NK-92 (cell line): Measurements from ENCODE around the gene PRDM8.
"Not testable (repeated sequence)": the region's sequence is repeated elsewhere in the genome, so short reads cannot be mapped to it uniquely, and the experiment has no call there.

Experiments used
- DNase-seq: peaks from one replicate; lab custom pipeline; 2025; ENCODE audit not compliant: unreplicated experiment; lab: John Stamatoyannopoulos, UW

Gene PRDM8

DNA sequence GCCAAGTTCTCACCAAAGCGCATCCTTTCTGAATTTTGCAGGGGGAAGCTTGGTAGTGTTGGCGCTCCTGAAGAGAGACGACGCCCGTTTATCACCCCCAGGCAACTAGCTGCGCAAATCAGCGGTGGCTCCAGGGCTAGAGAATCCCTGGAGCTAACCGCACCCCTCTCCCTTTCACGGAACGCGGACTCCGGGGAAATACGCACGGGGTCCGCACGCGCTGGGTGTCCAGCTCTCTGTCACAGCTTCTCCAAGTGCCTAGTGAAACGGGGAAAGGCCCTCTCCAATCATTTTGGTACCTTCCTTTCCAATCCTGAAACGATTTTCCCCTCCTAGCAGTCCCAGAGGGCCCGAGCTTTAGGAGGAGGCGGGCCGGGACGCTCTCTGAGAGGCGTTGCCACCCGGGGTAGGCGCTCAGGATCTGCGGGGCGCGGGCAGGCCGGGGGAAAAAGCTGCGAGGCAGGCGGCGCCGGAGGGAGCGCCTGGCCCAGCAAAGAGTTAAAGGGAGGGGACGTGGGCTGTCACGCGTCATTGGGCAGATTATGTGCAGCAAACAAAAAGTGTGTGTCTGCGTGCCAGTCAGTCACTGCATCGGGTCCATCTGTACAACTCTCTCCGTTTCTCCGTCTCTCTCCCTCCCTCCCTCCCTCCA lies at the start of gene PRDM8:
PRDM8 (plus strand) TSS at position 582 of the 652 bp plus-strand sequence. CDS start 2,578 bp downstream, outside the sequence.
- no peak for DNase-seq

DNA sequence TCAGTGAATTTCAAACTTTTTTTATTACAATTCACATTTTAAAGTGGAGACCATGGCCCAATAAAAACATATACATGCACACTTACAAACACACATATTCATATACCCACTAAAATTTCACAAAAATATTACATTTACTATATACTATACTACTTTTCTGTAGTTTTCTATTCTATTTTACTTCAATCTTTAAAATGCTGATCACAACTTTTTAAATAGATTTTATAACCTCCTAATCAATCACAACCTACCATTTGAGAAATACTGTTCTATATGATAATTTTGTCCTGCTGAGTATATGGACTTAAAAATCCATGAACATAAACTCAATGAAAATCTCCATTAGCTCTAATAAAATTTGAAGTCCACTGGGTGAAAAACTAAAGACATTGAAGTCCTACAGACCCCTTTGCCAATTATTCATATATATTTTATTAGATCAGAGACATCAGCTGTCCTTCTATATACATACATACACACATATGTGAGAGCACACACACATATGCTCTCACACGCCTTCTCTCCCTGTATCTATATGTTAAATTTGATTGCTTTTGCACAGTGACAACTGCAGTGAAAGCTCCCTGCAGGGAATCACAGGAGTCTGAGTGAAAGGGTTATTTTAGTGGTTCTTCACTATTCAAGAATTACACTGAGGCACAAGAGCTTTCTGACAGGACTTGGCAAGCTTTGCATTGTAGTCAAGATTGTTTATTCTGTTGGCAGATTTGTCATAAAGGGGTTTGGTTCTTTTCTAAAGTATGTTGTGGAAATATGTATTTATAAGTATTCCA lies 46.7 kb upstream of the PRDM8 start:
- DNase-seq, result no peak

DNA sequence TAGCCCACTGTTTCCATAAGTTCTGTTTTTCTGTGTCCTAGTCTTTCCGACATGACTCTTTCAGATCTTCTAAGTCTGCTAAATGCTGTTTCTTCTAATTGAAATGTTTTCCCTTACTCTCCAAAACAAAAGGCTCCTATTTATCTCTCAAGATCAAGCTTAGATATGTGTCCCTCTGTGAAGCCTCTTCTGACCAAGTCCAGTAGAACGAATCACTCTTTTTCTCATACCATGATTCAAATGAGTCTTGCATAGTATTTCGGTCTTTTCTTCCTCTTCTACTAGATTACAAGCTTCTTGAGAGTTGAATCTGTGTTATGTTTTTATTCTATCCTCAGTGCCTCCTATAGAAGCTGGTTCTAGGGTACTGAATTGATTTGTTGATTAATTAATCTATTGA lies 45.3 kb upstream of the PRDM8 start:
- no peak for DNase-seq

DNA sequence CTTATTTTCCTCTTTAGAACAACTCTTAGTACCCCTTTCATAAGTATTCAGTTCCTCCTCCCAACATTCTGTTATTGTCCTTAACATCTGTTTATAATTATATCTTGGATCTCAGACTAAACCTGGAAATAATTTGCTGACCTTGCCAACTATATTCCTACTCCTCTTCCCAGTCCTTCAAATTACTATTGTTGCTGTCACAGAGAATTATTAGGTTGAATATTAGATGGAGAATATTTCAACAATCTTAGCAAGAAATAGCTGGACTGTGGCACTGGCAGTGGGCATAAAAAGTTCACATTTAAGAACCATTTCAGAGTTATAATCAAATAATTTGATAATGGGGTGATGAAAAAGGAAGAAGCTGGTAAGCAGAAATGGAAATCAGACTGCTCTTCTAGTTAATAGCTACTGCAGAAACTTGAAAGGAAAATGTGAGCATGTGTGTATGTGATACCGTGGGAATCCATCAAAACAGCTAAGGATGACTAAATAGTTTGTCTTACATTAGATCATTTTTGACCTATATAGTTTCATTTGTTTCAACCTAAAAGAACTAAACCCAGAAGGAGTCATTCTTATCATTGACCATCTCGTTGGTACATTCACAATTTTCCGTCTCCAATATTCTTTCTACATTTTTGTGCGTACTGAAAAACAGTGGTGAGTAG lies 43.3 kb upstream of the PRDM8 start:
- DNase-seq, result no peak

DNA sequence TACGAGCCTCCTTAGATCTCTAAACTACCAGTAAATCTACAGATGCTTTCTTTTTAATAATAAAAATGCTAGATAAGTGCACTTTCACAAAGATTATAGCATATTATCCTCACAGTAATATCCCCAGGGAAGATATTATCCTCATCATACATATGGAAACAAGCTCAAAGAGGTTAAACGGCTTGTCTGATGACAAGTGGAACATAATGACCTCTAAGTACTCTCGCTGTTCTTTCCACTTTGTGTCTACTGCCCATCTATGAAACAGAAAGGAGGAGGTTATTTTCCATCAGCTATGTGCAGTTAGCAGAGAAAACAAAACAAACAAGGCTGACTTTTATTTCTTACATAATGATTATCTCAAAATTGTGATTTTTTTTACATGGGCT lies 42.8 kb upstream of the PRDM8 start:
- DNase-seq, result no peak

DNA sequence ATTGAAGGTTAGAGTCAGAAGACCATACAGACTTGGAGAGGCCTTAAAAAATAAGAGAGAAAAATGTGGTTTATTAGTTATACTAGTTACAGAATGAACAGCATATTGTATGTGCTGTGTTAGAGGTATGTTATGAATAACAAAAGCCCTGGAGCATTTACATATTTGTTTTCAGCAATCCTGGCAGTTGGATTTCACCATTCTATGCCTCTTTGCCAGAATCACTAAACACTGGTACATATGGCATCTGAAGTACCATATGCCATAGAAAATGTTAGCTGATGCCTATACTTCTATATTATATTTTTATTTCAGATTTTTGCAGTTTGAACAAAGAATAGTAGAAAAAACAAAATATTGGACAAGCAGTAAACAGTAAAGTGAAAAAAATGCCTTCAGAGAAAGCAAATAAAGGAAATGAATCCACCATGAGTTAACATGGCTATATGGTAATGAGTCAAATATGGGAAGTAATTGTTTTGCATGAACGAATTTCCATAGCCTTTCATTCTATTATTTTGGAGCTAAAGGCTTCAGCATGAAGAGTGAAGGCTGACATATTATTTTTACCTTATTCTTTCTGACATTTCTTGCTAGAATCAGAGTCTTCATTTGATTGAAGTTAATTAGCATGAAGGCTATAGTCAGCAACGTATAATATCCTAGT lies 41.9 kb upstream of the PRDM8 start:
- DNase-seq, result no peak

DNA sequence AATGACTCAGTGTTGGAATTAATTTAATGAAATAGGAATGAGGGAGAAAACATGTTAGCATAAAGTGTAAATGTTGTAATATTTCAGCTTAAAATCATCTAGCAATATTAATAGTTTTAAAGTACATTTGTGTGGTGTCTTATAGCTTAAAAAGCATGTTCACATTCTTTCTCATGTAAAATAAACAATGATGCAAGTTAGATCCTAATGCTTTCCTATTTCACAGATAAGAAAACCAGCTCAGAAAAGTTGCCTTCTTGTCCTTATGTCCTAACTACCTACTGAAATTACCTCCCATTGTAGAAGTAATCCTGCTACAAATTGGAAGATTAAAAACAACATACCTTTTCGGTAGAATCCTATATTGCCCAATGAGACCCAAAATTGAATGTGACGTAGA lies 40.9 kb upstream of the PRDM8 start:
- no peak for DNase-seq

DNA sequence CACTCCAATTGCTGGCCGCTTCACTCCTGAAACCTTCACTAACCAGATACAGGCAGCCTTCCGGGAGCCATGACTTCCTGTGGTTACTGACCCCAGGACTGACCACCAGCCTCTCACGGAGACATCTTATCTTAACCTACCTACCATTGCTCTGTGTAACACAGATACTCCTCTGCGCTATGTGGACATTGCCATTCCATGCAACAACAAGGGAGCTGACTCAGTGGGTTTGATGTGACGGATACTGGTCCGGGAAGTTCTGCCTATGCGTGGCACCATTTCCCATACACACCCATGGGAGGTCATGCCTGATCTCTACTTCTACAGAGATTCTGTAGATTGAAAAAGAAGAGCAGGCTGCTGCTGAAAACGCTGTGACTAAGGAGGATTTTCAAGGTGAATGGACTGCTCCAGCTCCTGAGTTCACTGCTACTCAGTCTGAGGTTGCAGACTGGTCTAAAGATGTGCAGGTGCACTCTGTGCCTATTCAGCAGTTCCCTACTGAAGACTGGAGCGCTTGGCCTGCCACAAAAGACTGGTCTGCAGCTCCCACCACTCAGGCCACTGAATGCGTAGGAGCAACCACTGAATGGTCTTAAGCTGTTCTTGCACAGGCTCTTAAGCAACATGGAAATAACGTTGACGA lies 35.8 kb upstream of the PRDM8 start:
- DNase-seq, result no peak

DNA sequence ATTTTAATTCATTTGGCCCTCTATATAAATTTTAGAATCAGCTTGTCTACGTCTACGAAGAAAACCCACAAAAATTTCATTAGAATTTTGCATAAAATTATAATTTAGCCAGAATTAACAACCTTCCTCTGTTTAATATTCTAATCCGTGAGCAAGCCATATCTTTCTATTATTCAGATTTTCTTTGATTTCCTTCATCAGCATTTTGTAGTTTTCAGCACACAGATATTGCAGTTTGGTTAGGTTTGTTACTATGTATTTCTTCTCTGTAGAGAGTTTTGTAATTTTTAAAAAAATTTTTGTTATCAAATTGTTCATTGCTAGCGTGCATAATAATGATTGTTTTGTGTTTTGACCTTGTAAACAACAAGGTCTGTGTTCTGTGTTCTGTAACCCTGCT lies 34.9 kb upstream of the PRDM8 start:
- DNase-seq, result no peak

DNA sequence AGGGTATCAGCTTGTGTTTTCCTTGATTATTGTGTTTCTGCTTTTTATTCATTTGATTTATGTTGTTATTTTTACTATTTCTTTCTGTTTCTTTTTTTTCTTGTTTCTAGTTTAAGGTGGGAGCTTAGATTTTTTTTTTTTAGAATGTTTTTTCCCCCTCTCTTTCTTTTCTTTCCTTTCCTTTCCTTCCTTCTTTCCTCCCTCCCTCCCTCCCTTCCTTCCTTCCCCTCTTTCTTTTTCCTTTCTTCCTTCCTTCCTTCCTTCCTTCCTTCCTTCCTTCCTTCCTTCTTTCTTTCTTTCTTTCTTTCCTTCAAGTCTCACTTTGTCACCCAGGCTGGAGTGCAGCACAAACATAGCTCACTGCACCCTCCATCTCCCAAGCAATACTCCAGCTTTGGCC lies 31.4 kb upstream of the PRDM8 start:
- DNase-seq, result no peak

DNA sequence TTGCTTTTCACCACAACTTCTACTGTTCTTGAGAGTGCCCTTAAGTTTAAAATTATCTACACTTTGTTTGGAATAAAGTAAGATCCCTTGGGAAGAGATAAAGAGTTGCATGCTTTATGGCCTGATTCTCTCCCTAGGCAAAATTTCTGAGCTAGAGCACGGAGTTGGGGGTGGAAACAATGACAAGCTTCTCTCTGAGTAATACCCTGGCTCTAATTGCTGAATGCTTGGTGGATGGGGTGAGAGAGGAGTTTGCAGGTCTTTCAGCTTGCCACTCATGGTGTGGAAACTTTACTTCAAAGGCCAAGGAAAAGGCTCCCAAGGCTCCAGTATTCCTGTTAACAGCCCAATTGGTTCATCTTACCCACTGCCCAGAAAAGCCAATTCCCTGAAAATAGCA lies 26.1 kb upstream of the PRDM8 start:
- no peak for DNase-seq

DNA sequence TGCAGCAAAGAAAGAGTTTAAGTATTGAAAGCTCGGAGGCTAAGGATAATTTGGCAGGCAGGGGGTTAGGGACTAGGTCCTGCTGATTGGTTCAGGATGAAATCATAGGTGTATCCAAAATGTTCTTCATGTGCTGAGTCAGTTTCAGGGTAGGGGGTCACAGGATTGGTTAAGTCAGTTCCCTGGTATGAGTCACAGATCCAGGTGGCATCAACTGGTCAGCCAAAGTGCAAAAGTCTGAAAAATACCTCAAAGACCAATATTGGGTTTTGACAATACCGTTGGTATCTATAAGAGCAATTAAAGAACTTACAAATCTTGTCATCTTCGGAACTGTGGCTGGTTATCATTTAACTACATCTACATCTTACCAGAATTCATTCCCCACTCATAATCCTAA lies 25.6 kb upstream of the PRDM8 start:
- DNase-seq, result no peak

DNA sequence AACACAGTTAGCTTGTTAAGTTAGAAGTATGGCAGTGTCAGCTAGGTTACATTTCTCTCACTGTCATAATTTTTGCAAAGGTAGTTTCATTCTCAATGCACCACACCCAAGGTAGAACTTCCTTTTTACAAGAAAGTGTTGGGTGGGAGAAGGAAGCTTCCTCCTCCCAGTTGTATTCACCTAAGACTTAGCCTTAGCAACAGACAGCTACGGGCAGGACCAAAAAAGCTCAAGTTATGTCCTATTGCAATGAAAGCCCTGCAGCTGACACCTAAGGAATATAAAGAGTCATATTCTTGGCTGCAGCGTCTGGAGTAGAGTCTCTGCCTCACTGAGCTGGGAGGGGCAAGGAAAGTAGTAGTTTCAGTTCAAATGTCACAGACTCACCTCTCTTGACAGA lies 25.1 kb upstream of the PRDM8 start:
- DNase-seq, result no peak

DNA sequence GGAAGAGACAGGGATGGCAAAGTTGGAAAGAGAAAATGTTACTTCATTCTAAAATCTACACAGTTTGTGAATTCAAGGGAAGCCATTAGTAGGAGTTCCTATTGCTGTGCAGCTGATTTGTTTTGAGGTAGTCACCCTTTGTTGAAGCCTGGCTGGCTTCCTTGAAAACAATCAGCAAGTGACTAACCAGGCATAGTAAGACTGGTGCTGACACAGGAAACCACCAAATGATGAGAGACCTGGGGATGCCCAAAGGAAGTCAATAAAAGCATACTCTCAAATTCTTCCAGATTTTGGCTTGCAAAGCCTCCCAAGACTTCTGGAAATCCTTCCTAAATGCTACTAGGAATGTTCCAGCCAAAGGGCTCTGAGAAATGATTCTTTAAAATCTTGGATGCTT lies 23.9 kb upstream of the PRDM8 start:
- no peak for DNase-seq

DNA sequence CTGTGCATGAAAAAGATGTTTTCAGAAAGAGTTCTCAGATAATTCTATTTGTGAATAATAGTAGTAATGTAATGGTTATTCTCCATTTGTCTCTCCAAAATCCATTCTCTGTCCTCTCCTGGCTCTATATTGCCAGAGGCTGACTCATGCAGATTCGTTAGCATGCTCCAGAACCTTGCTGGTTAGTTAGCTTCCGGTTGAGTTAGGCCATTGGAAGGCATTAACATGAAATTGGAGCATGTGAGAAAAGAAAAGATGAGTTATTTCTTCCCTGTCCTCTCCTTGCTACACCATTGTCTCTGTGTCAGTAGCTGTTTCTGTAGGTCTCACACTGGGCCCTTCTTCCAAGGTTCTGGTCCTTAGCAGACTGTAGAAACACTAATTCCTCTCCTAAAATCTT lies 23.5 kb upstream of the PRDM8 start:
- DNase-seq, result no peak

DNA sequence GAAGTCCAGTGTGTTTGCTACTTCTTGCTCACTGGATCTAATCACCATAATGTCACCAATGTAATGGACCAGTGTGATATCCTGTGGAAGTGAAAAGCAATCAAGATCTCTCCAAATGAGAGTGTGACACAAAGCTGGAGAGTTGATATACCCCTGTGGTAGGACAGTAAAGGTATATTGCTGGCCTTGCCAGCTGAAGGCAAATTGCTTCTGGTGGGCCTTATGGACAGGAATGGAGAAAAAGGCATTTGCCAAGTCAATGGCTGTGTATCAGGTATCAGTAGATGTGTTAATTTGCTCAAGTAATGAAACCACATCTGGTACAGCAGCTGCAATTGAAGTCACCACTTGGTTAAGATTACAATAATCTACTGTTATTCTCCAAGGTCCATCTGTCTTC lies 19.5 kb upstream of the PRDM8 start:
- not testable (repeated sequence) for DNase-seq

DNA sequence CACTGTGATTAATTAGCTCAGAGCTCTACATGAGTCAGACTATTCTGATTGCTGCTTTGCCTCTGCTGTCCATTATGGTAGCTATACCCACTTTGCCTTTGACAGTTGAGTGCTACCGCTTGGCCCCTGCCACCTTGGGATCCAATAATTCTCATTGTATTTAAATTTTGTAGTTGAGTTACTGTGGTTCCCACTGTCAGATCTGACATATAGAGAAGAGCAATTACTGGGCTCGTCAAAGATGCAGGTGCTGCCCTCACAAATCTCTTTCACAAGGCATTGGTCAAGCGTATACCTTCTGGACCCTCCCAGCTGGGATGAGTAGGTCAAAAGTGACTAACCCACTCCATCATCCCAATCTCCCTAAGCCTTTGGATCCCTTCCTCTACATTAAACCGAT lies 18.3 kb upstream of the PRDM8 start:
- no peak for DNase-seq

DNA sequence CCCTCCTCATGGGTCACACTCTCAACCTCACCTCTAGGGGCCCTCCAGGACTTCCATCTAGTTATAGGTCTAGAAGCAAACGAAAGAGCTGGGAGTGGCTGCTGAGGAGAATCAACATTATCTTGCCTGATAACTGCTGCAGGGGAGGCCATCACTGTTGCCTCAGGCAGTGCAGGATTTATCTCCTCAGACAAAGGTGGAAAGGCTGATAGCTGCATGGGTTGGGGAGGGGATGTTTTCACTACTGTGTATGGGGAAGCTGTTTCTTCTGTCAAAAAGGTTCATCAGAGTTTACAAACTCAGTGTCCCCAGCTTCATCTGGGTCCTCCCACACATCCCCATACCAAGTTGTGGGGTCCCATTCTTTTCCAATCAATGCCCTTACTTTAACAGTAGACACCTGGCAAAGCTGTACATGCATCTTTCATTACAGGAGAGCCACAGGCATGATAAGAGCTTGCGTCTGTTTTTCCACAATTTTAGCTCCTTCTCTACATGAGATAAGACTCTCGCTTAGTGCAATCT lies 17.6 kb upstream of the PRDM8 start:
- no peak for DNase-seq

DNA sequence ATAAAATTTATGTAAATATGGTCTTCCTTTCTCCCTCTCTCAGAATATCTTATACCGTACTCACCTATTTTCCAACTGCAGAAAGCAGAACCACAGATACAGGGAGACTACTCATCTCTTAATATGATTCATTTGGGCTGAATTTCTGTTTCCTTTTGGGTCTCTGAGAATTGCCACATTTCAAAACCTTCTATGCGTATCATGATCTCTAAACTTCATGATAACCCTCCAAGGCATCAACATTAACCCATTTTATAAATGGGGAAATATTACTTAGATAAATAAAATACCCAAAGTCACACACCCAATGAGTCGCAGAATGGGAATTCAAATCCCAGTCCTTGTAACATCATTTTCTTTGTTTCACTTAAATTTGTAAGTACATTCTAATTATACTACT lies 16.6 kb upstream of the PRDM8 start:
- DNase-seq, result no peak

DNA sequence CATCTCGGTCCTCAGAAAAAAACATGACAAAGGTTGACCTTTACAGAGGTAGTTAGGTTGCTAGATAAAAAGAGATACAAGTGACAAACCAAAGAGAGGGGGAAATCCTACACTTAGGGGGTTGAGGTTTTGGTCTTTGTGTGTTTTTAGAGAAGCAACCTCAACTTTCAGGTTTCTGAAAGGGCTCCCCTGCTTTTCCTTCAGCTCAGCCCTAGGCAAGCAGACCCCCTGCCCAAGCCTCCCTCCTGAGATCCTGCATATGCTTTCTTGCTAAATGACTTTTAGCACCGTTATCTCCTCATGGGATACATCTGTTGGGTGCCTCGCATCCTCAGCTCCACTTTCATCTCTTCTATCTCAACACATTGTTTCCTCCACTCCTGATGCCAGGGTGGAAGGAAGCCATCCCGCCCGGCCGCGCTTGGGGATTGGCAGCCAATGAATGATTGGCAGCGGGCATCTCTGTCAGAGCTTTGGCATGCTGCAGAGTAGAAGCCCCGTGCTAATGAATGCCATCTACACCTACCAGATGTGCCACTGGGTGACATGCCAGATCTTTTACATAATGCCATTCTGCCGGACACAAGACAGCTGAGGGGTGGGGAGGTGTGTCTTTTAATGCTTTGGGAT lies 15.0 kb upstream of the PRDM8 start:
- DNase-seq, result no peak
